ENCODE measurements around the gene RAB11FIP5.

DNA sequence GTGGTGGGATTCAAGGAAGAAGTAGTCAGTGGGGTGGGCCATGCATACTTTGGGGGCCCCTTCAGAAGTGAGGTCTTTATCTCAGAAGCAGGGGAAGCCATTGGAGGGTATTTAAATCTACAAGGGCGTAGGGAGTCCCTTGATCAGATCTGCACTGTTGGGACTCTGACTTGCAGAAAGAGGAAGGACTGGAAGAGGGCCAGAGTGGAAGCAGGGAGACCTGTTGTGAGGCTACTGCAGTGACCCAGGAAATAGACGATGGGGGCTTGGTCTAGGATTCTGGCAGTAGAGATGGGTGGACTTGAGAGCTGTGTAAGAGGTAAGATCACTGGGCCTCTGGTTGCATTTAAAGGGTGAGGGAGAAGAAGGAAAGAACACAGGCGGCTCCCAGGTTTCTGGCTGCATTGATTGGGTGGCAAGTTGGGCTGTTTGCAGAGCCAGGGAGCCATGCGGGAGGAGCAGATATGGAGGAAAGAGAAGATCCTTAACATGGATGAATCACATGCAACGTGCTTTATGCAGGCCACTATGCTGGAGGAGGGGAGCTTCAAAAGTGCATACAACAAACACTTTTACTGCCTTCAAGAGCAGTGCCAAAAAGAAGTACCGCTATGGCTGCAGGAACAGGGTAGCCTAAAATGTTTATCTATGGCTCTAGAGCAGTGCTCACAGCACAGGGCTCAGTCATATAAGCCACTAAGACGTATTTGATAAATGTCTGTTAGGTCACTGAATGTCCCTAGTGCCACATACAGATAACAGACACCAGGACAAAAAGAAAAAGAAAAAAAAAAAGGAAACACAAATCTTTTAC, 43.5 kb downstream of the RAB11FIP5 start:
- TF ChIP-seq, protein P1, sequence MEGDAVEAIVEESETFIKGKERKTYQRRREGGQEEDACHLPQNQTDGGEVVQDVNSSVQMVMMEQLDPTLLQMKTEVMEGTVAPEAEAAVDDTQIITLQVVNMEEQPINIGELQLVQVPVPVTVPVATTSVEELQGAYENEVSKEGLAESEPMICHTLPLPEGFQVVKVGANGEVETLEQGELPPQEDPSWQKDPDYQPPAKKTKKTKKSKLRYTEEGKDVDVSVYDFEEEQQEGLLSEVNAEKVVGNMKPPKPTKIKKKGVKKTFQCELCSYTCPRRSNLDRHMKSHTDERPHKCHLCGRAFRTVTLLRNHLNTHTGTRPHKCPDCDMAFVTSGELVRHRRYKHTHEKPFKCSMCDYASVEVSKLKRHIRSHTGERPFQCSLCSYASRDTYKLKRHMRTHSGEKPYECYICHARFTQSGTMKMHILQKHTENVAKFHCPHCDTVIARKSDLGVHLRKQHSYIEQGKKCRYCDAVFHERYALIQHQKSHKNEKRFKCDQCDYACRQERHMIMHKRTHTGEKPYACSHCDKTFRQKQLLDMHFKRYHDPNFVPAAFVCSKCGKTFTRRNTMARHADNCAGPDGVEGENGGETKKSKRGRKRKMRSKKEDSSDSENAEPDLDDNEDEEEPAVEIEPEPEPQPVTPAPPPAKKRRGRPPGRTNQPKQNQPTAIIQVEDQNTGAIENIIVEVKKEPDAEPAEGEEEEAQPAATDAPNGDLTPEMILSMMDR (IDR thresholded peaks at IDR 0.05; ENCODE audit: insufficient read depth, low read length, poor library complexity, severe bottlenecking): no peak
- TF ChIP-seq EZH2phosphoT487 (conservative IDR thresholded peaks at IDR 0.05; ENCODE audit: low read length): no peak
